PFSK-1 (cell line): Measurements from ENCODE around the gene MAD1L1.

Experiments
- FOXP2 ChIP-seq: optimal IDR thresholded peaks from 2 replicates; pipeline ENCODE3; 2011; ENCODE audit warnings: borderline replicate concordance, control low read depth, inconsistent platforms; ENCODE audit not compliant: insufficient read depth; ENCODE audit errors: extremely low read length, extremely low read depth
- POLR2AphosphoS5 ChIP-seq: IDR thresholded peaks from 2 replicates; pipeline ENCODE4 v1.6.1; 2012; ENCODE audit warnings: low read depth, mild to moderate bottlenecking, control low read depth, low read length, moderate library complexity
- REST ChIP-seq, 2 experiments: IDR thresholded peaks; 2 replicates each; pipeline versions ENCODE4 v1.6.1 to v1.8.0; 2011 to 2012; ENCODE audit warnings: low read depth in 2 of 2, low read length in 2 of 2, control low read depth in 1 of 2, inconsistent platforms in 1 of 2, mild to moderate bottlenecking in 1 of 2, moderate library complexity in 1 of 2; ENCODE audit not compliant: insufficient read depth in 1 of 2
- SIN3A ChIP-seq: IDR thresholded peaks from 2 replicates; pipeline ENCODE4 v1.6.1; 2012; ENCODE audit warnings: mild to moderate bottlenecking, low read length, moderate library complexity, borderline replicate concordance; ENCODE audit not compliant: insufficient read depth
- TAF1 ChIP-seq: IDR thresholded peaks from 2 replicates; pipeline ENCODE4 v1.6.1; 2012; ENCODE audit warnings: low read length, control low read depth, borderline replicate concordance; ENCODE audit not compliant: insufficient read depth

The MAD1L1 gene

GRCh38 chr7:2220954-2221353, 11.8 kb downstream of the MAD1L1 start:
- TF ChIP-seq SIN3A (no peak), REST (IDR thresholded peaks at IDR 0.05; ENCODE audit: insufficient read depth in 1 of 2, low read depth in 2 of 2, low read length in 2 of 2) (no peak), POLR2AphosphoS5 (no peak), FOXP2 (no peak), TAF1 (no peak)

GRCh38 chr7:2220506-2220905, 12.2 kb downstream of the MAD1L1 start:
- no peak for TF ChIP-seq TAF1
- no peak for TF ChIP-seq FOXP2
- no peak for TF ChIP-seq REST (IDR thresholded peaks at IDR 0.05; ENCODE audit: insufficient read depth in 1 of 2, low read depth in 2 of 2, low read length in 2 of 2)
- TF ChIP-seq POLR2AphosphoS5, result no peak
- TF ChIP-seq SIN3A, result no peak

GRCh38 chr7:2220030-2220429, 12.7 kb downstream of the MAD1L1 start:
- TF ChIP-seq REST (IDR thresholded peaks at IDR 0.05; ENCODE audit: insufficient read depth in 1 of 2, low read depth in 2 of 2, low read length in 2 of 2), result no peak
- TF ChIP-seq POLR2AphosphoS5, result no peak
- no peak for TF ChIP-seq SIN3A
- no peak for TF ChIP-seq FOXP2
- no peak for TF ChIP-seq TAF1

- TF ChIP-seq SIN3A, result no peak
- no peak for TF ChIP-seq TAF1
- TF ChIP-seq REST (IDR thresholded peaks at IDR 0.05; ENCODE audit: insufficient read depth in 1 of 2, low read depth in 2 of 2, low read length in 2 of 2), result no peak
- no peak for TF ChIP-seq POLR2AphosphoS5
- TF ChIP-seq FOXP2, result no peak
Observed at GRCh38 chr7:2219606-2220005, 13.1 kb downstream of the MAD1L1 start.

- no peak for TF ChIP-seq REST (IDR thresholded peaks at IDR 0.05; ENCODE audit: insufficient read depth in 1 of 2, low read depth in 2 of 2, low read length in 2 of 2)
Observed at GRCh38 chr7:2219136-2219535, 13.6 kb downstream of the MAD1L1 start.
